ENCODE results near the gene POPDC3.

DNA sequence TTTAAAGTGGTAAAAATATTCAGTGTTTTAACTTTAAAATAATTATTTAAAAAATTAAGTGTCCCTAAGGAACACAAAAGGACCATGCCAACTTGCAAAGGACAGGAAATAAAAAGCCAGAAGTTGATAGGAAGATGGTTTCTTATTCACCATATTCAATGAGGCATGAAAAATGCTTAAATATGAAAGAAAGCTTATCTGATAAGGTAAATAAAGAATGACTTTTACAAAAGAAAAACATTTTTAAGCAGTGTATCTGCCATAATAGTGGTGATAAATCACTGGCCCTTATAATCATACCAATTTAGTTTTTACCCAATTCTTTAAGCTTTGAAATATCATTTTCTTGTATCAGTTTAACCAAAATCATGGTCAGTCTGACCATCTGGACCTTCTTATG lies 33.5 kb upstream of the POPDC3 start:
- TF ChIP-seq, protein P1, sequence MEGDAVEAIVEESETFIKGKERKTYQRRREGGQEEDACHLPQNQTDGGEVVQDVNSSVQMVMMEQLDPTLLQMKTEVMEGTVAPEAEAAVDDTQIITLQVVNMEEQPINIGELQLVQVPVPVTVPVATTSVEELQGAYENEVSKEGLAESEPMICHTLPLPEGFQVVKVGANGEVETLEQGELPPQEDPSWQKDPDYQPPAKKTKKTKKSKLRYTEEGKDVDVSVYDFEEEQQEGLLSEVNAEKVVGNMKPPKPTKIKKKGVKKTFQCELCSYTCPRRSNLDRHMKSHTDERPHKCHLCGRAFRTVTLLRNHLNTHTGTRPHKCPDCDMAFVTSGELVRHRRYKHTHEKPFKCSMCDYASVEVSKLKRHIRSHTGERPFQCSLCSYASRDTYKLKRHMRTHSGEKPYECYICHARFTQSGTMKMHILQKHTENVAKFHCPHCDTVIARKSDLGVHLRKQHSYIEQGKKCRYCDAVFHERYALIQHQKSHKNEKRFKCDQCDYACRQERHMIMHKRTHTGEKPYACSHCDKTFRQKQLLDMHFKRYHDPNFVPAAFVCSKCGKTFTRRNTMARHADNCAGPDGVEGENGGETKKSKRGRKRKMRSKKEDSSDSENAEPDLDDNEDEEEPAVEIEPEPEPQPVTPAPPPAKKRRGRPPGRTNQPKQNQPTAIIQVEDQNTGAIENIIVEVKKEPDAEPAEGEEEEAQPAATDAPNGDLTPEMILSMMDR (IDR thresholded peaks at IDR 0.05): no peak
- TF ChIP-seq POLR2A (IDR thresholded peaks at IDR 0.05) (no peak), POLR2AphosphoS5 (IDR thresholded peaks at IDR 0.05) (no peak), EP300 (IDR thresholded peaks at IDR 0.05) (no peak)
